ENCODE data around the gene B2M.
A peak's percentile ranks its signal among the peaks of the same experiment; 100 is the strongest.
"Not testable (repeated sequence)": the region's sequence is repeated elsewhere in the genome, so short reads cannot be mapped to it uniquely, and the experiment has no call there.

The B2M gene

DNA sequence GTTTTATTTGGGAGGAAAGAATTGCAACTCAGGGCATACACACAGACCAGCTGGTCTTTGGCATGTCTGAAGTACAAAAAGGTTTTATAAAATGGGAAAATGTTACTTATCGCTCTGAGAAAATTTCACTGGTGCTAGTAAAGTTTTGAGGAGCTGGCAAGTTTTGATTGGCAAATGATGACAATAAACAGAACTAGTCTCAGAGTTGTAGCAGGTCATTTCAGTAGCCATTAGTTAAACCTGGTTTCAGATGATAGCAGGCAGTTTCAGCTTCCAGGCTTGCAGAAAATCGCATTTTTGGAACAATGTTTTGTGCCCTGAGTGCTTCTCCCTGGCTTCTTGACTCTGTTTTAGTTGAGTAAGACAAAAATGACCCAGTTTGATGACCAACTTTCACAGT lies 10.7 kb downstream of the B2M start:
- no peak overlapping the region for H2BK5ac ChIP-seq (ENCODE audit: low read length)
- H2AK5ac ChIP-seq (ENCODE audit: low read length) = no peak overlapping the region
- H3K79me2 ChIP-seq (ENCODE audit: control insufficient read depth, insufficient read depth, low read length) = no peaks in the 10 kb centered on the region
- H3K9ac ChIP-seq (ENCODE audit: low read length) = no peak overlapping the region
- no peak overlapping the region for H4K5ac ChIP-seq (ENCODE audit: low read length)
- H3K18ac ChIP-seq (ENCODE audit: low read length) = no peak overlapping the region
- WGBS (ENCODE audit: extremely low coverage, insufficient coverage, low lambda C conversion rate) = no CpG with 5 or more reads among the region's 2 CpGs
- no peak overlapping the region for H3K4ac ChIP-seq (ENCODE audit: low read depth, low read length)
- H3K27ac ChIP-seq (ENCODE audit: low read depth, low read length) = no peak overlapping the region
- no peak overlapping the region for H3K56ac ChIP-seq (ENCODE audit: low read length)
- H3K23ac ChIP-seq (ENCODE audit: low read length) = no peak overlapping the region
- H2BK120ac ChIP-seq (ENCODE audit: low read depth, low read length) = no peak overlapping the region
- H4K8ac ChIP-seq (ENCODE audit: low read depth, low read length) = no peak overlapping the region
- H3K4me2 ChIP-seq (ENCODE audit: low read length) = no peak overlapping the region
- H3K4me3 ChIP-seq (ENCODE audit: low read length) = no peak overlapping the region
- H3K79me1 ChIP-seq (ENCODE audit: low read length) = no peaks in the 10 kb centered on the region
- peaks cover under 1% of the 10 kb centered on the region for H3K36me3 ChIP-seq (ENCODE audit: control insufficient read depth, insufficient read depth, low read length)
- no peak overlapping the region for H2BK15ac ChIP-seq (replicated peaks; ENCODE audit: low read depth)
- no peak for DNase-seq
- H3K4me1 ChIP-seq (ENCODE audit: control insufficient read depth, low read depth, low read length) = peaks cover 6% of the 10 kb centered on the region
- no peaks in the 10 kb centered on the region for H3K27me3 ChIP-seq (ENCODE audit: insufficient read depth, low read length, poor library complexity)

DNA sequence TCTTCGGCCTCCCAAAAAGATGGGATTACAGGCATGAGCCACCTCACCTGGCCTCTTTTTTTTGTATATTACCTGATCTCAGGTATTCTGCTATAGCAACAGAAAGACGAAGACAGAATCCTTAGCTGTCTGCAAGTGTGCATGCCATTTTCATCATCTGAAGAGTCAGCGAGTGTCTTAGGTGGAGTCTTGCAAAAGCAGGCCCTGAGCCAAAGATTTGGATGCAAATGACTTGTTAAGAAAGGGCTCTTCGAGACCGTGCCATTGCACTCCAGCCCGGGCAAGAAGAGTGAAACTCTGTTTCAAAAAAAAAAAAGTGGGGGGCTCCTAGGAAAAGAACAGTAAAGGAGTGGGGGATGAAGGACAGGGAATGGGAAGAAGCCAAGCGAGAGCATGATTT lies 14.8 kb downstream of the B2M start:
- Histone ChIP-seq H3K4ac (ENCODE audit: low read depth, low read length) (peak overlapping the region; percentile 59), H3K9ac (ENCODE audit: low read length) (no peak overlapping the region), H4K8ac (ENCODE audit: low read depth, low read length) (no peak overlapping the region), H3K23ac (ENCODE audit: low read length) (no peak overlapping the region), H3K56ac (ENCODE audit: low read length) (peak overlapping the region; percentile 65), H2BK120ac (ENCODE audit: low read depth, low read length) (no peak overlapping the region), H3K4me2 (ENCODE audit: low read length) (no peak overlapping the region), H3K27me3 (ENCODE audit: insufficient read depth, low read length, poor library complexity) (no peaks in the 10 kb centered on the region), H4K5ac (ENCODE audit: low read length) (no peak overlapping the region), H3K18ac (ENCODE audit: low read length) (no peak overlapping the region), H2AK5ac (ENCODE audit: low read length) (no peak overlapping the region), H2BK15ac (replicated peaks; ENCODE audit: low read depth) (no peak overlapping the region), H3K79me1 (ENCODE audit: low read length) (no peaks in the 10 kb centered on the region), H3K36me3 (ENCODE audit: control insufficient read depth, insufficient read depth, low read length) (no peaks in the 10 kb centered on the region), H3K27ac (ENCODE audit: low read depth, low read length) (peak overlapping the region; percentile 36), H3K4me1 (ENCODE audit: control insufficient read depth, low read depth, low read length) (peaks cover 6% of the 10 kb centered on the region), H3K79me2 (ENCODE audit: control insufficient read depth, insufficient read depth, low read length) (no peaks in the 10 kb centered on the region), H3K4me3 (ENCODE audit: low read length) (no peak overlapping the region), H2BK5ac (ENCODE audit: low read length) (no peak overlapping the region)
- DNase-seq = no peak
- no CpG with 5 or more reads among the region's 7 CpGs for WGBS (ENCODE audit: extremely low coverage, insufficient coverage, low lambda C conversion rate)

DNA sequence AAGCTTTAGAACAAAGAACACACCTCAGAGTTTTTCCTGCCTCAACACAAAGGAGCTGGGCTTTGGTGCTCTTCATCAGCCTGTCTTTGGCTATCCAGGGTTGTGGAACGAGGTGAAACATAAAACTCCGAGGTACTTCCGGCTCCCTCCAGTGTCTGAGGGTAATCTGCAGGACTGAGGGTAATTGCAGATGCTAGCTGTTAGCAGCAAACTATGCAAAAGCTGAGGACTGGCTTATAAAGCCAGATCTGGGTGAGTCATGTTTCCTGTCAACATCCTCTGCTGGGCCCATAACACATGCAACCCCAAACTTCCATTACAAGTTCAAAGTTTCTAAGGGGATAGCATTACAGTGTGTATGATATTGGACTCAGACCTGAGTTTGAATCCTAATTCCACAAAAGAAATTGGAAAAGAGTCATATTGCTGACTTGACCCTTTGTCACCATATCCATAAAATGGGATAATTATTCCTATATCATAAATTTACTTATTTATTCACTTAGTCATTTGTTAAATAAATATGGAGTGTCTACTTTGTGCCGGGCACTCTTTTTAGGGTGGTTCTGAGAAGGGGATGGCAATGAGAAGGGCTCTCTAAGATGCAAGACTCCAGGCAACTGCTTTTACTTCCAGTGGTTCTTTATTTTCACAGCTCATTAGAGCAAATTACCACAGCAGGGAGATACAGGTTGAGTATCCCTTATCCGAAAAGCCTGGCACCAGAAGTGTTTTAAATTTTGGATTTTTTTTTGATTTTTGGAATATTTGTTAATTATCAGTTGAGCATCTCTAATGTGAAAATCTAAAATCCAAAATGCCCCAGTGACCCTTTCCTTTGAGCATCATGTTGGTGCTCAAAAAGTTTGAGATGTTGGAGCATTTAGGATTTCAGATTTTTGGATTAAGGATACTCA lies 15.5 kb downstream of the B2M start:
- no peak overlapping the region for H3K23ac ChIP-seq (ENCODE audit: low read length)
- H3K79me2 ChIP-seq (ENCODE audit: control insufficient read depth, insufficient read depth, low read length) = no peaks in the 10 kb centered on the region
- WGBS (ENCODE audit: extremely low coverage, insufficient coverage, low lambda C conversion rate) = no CpG with 5 or more reads among the region's 5 CpGs
- no peak overlapping the region for H3K18ac ChIP-seq (ENCODE audit: low read length)
- H3K4me3 ChIP-seq (ENCODE audit: low read length) = no peak overlapping the region
- no peaks in the 10 kb centered on the region for H3K36me3 ChIP-seq (ENCODE audit: control insufficient read depth, insufficient read depth, low read length)
- no peak overlapping the region for H4K5ac ChIP-seq (ENCODE audit: low read length)
- no peak overlapping the region for H3K4me2 ChIP-seq (ENCODE audit: low read length)
- H3K27me3 ChIP-seq (ENCODE audit: insufficient read depth, low read length, poor library complexity) = no peaks in the 10 kb centered on the region
- DNase-seq = peak; percentile 89
- H2BK5ac ChIP-seq (ENCODE audit: low read length) = no peak overlapping the region
- peak overlapping the region; percentile 47 for H2BK15ac ChIP-seq (replicated peaks; ENCODE audit: low read depth)
- H3K79me1 ChIP-seq (ENCODE audit: low read length) = no peaks in the 10 kb centered on the region
- peak overlapping the region; percentile 59 for H3K4ac ChIP-seq (ENCODE audit: low read depth, low read length)
- H3K56ac ChIP-seq (ENCODE audit: low read length) = peak overlapping the region; percentile 65
- H3K4me1 ChIP-seq (ENCODE audit: control insufficient read depth, low read depth, low read length) = peaks cover 6% of the 10 kb centered on the region
- H4K8ac ChIP-seq (ENCODE audit: low read depth, low read length) = no peak overlapping the region
- no peak overlapping the region for H2BK120ac ChIP-seq (ENCODE audit: low read depth, low read length)
- no peak overlapping the region for H2AK5ac ChIP-seq (ENCODE audit: low read length)
- peak overlapping the region; percentile 36 for H3K27ac ChIP-seq (ENCODE audit: low read depth, low read length)
- H3K9ac ChIP-seq (ENCODE audit: low read length) = no peak overlapping the region

DNA sequence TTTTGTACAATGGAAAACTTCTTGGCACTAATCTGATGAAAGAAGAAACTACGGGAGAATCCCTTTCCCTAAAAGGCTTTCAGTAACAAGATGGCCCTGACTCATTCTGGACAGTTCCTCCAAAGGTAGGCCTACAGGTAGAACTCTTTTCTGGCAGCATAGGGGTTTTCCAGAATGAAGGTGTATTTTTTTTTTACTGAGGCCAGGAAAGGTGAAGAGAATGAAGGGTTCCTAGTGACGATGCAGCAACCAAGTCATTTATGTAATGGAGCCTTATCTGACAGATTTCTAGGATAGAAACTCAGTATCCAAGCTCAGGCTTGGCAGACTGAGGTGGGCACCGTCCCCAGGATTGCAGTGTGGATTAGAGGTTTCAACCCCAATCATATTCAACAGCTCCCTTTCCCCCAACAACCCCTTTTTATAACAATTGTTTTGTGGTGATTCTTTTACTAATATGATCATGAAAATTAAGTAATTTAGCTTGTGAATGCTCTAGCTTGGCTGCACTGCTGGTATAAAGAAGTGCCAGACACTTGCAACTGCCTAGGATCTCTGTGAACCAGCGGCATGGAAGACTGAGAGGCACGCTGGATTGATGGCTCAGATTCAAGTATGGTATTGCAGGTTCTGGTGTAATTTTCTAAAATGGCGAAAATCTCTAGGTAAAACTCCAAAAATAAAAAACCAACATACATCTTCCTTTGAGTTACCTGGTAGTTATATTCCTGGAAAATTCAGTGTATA lies 16.3 kb downstream of the B2M start:
- no peaks in the 10 kb centered on the region for H3K79me2 ChIP-seq (ENCODE audit: control insufficient read depth, insufficient read depth, low read length)
- H2AK5ac ChIP-seq (ENCODE audit: low read length) = no peak overlapping the region
- H2BK120ac ChIP-seq (ENCODE audit: low read depth, low read length) = no peak overlapping the region
- no peak overlapping the region for H3K4ac ChIP-seq (ENCODE audit: low read depth, low read length)
- no peak overlapping the region for H4K8ac ChIP-seq (ENCODE audit: low read depth, low read length)
- H3K9ac ChIP-seq (ENCODE audit: low read length) = no peak overlapping the region
- no peak overlapping the region for H3K4me2 ChIP-seq (ENCODE audit: low read length)
- H3K18ac ChIP-seq (ENCODE audit: low read length) = no peak overlapping the region
- no peak for DNase-seq
- H3K27me3 ChIP-seq (ENCODE audit: insufficient read depth, low read length, poor library complexity) = no peaks in the 10 kb centered on the region
- H3K79me1 ChIP-seq (ENCODE audit: low read length) = no peaks in the 10 kb centered on the region
- H3K23ac ChIP-seq (ENCODE audit: low read length) = no peak overlapping the region
- H3K36me3 ChIP-seq (ENCODE audit: control insufficient read depth, insufficient read depth, low read length) = no peaks in the 10 kb centered on the region
- H3K56ac ChIP-seq (ENCODE audit: low read length) = no peak overlapping the region
- H3K27ac ChIP-seq (ENCODE audit: low read depth, low read length) = no peak overlapping the region
- H2BK5ac ChIP-seq (ENCODE audit: low read length) = no peak overlapping the region
- no peak overlapping the region for H4K5ac ChIP-seq (ENCODE audit: low read length)
- H2BK15ac ChIP-seq (replicated peaks; ENCODE audit: low read depth) = no peak overlapping the region
- no CpG with 5 or more reads among the region's 6 CpGs for WGBS (ENCODE audit: extremely low coverage, insufficient coverage, low lambda C conversion rate)
- H3K4me3 ChIP-seq (ENCODE audit: low read length) = no peak overlapping the region
- H3K4me1 ChIP-seq (ENCODE audit: control insufficient read depth, low read depth, low read length) = peaks cover 6% of the 10 kb centered on the region

DNA sequence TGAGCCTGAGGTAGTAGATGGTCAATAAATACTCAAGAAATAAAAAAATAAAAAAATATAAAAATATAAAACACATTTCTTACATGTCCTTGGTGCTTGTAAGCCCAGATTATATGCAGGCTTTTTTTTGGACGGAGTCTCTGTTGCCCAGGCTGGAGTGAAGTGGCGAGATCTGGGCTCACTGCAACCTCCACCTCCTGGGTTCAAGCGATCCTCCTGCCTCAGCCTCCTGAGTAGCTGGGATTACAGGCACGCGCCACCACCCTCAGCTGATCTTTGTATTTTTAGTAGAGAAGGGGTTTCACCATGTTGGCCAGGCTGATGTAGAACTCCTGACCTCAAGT lies 16.9 kb downstream of the B2M start:
- H2AK5ac ChIP-seq (ENCODE audit: low read length); H3K36me3 ChIP-seq (ENCODE audit: control insufficient read depth, insufficient read depth, low read length); H4K8ac ChIP-seq (ENCODE audit: low read depth, low read length); H3K79me2 ChIP-seq (ENCODE audit: control insufficient read depth, insufficient read depth, low read length); H3K27me3 ChIP-seq (ENCODE audit: insufficient read depth, low read length, poor library complexity); H3K4me1 ChIP-seq (ENCODE audit: control insufficient read depth, low read depth, low read length); H3K23ac ChIP-seq (ENCODE audit: low read length); H3K4me3 ChIP-seq (ENCODE audit: low read length); H2BK5ac ChIP-seq (ENCODE audit: low read length); H3K4ac ChIP-seq (ENCODE audit: low read depth, low read length); H3K18ac ChIP-seq (ENCODE audit: low read length); DNase-seq; H2BK120ac ChIP-seq (ENCODE audit: low read depth, low read length); H4K5ac ChIP-seq (ENCODE audit: low read length); H3K79me1 ChIP-seq (ENCODE audit: low read length); H2BK15ac ChIP-seq (replicated peaks; ENCODE audit: low read depth): not testable (repeated sequence)
- Histone ChIP-seq H3K56ac (ENCODE audit: low read length) (peak overlapping the region; percentile 89), H3K27ac (ENCODE audit: low read depth, low read length) (peak overlapping the region; percentile 69), H3K4me2 (ENCODE audit: low read length) (peak overlapping the region; percentile 41), H3K9ac (ENCODE audit: low read length) (peak overlapping the region; percentile 59)
- WGBS (ENCODE audit: extremely low coverage, insufficient coverage, low lambda C conversion rate) = no CpG with 5 or more reads among the region's 5 CpGs

Data from mesendoderm (in vitro differentiated cells).